Measurements from ENCODE around the gene CELF5. TPM values are rescaled to one million over a fixed set of nuclear protein-coding genes. Genes with fewer than 3 reads are reported as not detected.
A peak's percentile ranks its signal among the peaks of the same experiment; 100 is the strongest.

CELF5 gene
- total and polyA plus RNA-seq, 3 experiments from 2014 or later = 0.11 to 0.24 TPM; not detected in 1

- no peaks in the 10 kb centered on the region for H3K9me3 ChIP-seq (ENCODE audit: low read length)
- no peak overlapping the region for H3K27ac Mint-ChIP-seq
- CTCF ChIA-PET = interaction anchor here (1.2 kb wide), 1 partner anchor 12 kb away, joined by 4 read pairs; no protein-coding TSS in a partner anchor
Observed at GRCh38 chr19:3225169-3225485, 666 bp downstream of the CELF5 start.

DNA sequence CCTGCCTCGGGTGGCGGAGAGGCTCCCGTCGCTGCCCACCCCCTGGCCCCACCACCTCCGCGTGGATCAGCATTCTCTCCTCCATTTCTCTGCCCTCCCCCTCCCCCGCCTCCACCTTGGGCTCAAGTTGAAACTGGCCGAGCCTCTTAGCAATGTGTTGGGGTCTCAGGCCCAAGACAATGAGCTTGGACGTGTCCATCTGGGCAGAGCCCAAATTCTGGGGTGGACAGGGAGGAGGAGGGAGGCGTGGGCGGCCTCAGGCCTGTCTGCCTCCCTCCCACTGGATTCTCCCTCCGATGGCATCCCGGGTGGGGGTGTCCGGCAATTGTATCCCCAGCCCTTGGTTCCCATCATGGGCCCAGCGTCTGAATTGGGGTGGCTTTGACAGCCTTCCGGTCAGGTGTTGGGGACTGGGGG lies 1.2 kb downstream of the CELF5 start:
- POLR2A ChIA-PET = no interaction called here
- Histone ChIP-seq H3K4me1 (ENCODE audit: insufficient read depth, low read length) (no peaks in the 10 kb centered on the region), H3K9me3 (ENCODE audit: low read length) (no peaks in the 10 kb centered on the region), H3K27me3 (ENCODE audit: insufficient read depth, low read length, poor library complexity, severe bottlenecking) (peaks cover 23% of the 10 kb centered on the region), H3K4me3 (ENCODE audit: low read length) (no peak overlapping the region), H3K27ac (ENCODE audit: low read depth, low read length) (no peak overlapping the region), H3K36me3 (ENCODE audit: insufficient read depth, low read length) (no peaks in the 10 kb centered on the region)
- Mint-ChIP-seq H3K27ac (no peak overlapping the region), H3K4me3 (no peak overlapping the region), H3K36me3 (no peaks in the 10 kb centered on the region), H3K27me3 (peaks cover 12 to 27% of the 10 kb centered on the region in 2 donors), H3K4me1 (no peaks in the 10 kb centered on the region), H3K9me3 (no peaks in the 10 kb centered on the region)
- DNase-seq = no peak
- CTCF ChIA-PET = no interaction called here

More at GRCh38 chr19:3225169-3225485, 666 bp downstream of the CELF5 start:
- H3K27me3 Mint-ChIP-seq = peaks cover 12 to 27% of the 10 kb centered on the region in 2 donors
- no peaks in the 10 kb centered on the region for H3K9me3 Mint-ChIP-seq
- no peaks in the 10 kb centered on the region for H3K36me3 Mint-ChIP-seq
- POLR2A ChIA-PET = no interaction called here
- no peaks in the 10 kb centered on the region for H3K4me1 Mint-ChIP-seq
- Histone ChIP-seq H3K36me3 (ENCODE audit: insufficient read depth, low read length) (no peaks in the 10 kb centered on the region), H3K4me1 (ENCODE audit: insufficient read depth, low read length) (no peaks in the 10 kb centered on the region), H3K27me3 (ENCODE audit: insufficient read depth, low read length, poor library complexity, severe bottlenecking) (peaks cover 22% of the 10 kb centered on the region), H3K4me3 (ENCODE audit: low read length) (no peak overlapping the region), H3K27ac (ENCODE audit: low read depth, low read length) (no peak overlapping the region)
- no peak overlapping the region for H3K4me3 Mint-ChIP-seq
- no peak for DNase-seq

DNA sequence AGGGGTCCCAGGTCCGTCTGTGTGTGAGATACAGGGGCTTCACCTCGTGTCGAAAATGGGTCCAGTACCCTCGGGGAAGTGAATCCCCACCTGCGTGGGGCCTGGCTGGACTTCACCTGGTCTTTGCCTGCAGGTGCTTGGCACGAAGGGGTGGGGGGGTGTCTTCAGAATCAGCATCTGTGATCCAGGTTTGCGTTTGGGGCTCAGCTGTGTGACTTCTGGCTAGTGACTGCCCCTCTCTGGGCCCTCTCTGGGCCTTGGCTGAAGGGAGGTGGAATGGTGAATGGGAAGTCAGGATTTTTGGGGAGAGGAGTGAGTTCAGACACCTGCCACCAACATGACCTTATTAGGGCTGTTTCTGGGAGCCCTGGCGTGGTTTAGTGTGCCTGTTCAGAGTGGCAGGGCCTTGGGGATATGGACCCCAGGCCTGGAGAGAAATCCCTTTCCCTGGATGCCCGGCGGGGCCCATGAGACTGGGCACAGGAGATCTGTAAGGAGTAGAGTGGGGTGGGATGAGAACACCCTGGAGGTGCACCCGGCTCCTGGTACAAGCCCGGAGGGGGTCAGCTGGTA lies 2.7 kb downstream of the CELF5 start:
- Histone ChIP-seq H3K27me3 (ENCODE audit: insufficient read depth, low read length, poor library complexity, severe bottlenecking) (peaks cover 23% of the 10 kb centered on the region), H3K9me3 (ENCODE audit: low read length) (no peaks in the 10 kb centered on the region), H3K27ac (ENCODE audit: low read depth, low read length) (no peak overlapping the region), H3K4me1 (ENCODE audit: insufficient read depth, low read length) (no peaks in the 10 kb centered on the region), H3K4me3 (ENCODE audit: low read length) (no peak overlapping the region), H3K36me3 (ENCODE audit: insufficient read depth, low read length) (no peaks in the 10 kb centered on the region)
- H3K4me1 Mint-ChIP-seq = no peaks in the 10 kb centered on the region
- POLR2A ChIA-PET = no interaction called here
- no peaks in the 10 kb centered on the region for H3K9me3 Mint-ChIP-seq
- peak overlapping the region in 2 of 8 donors; percentile 47 to 92 for H3K27ac Mint-ChIP-seq
- H3K4me3 Mint-ChIP-seq = peak overlapping the region in 1 of 7 donors; percentile 41
- CTCF ChIA-PET = no interaction called here
- no peak for DNase-seq
- peaks cover 12 to 32% of the 10 kb centered on the region in 2 donors for H3K27me3 Mint-ChIP-seq
- no peaks in the 10 kb centered on the region for H3K36me3 Mint-ChIP-seq

GRCh38 chr19:3229346-3229743 lies 4.9 kb downstream of the CELF5 start:
- peaks cover 20% of the 10 kb centered on the region for H3K27me3 ChIP-seq (ENCODE audit: insufficient read depth, low read length, poor library complexity, severe bottlenecking)
- H3K27me3 Mint-ChIP-seq = peaks cover 13 to 33% of the 10 kb centered on the region in 2 donors
- H3K36me3 ChIP-seq (ENCODE audit: insufficient read depth, low read length) = no peaks in the 10 kb centered on the region
- H3K4me3 Mint-ChIP-seq = no peak overlapping the region
- no peak overlapping the region for H3K4me3 ChIP-seq (ENCODE audit: low read length)
- H3K4me1 Mint-ChIP-seq = no peaks in the 10 kb centered on the region
- no peaks in the 10 kb centered on the region for H3K36me3 Mint-ChIP-seq
- POLR2A ChIA-PET = no interaction called here
- H3K4me1 ChIP-seq (ENCODE audit: insufficient read depth, low read length) = no peaks in the 10 kb centered on the region
- no peak overlapping the region for H3K27ac Mint-ChIP-seq
- CTCF ChIA-PET = no interaction called here
- no peak for DNase-seq
- no peaks in the 10 kb centered on the region for H3K9me3 ChIP-seq (ENCODE audit: low read length)
- H3K27ac ChIP-seq (ENCODE audit: low read depth, low read length) = no peak overlapping the region
- no peaks in the 10 kb centered on the region for H3K9me3 Mint-ChIP-seq

- H3K4me3 Mint-ChIP-seq = no peak overlapping the region
- Histone ChIP-seq H3K4me3 (ENCODE audit: low read length) (no peak overlapping the region), H3K36me3 (ENCODE audit: insufficient read depth, low read length) (no peaks in the 10 kb centered on the region), H3K27ac (ENCODE audit: low read depth, low read length) (no peak overlapping the region), H3K9me3 (ENCODE audit: low read length) (no peaks in the 10 kb centered on the region), H3K4me1 (ENCODE audit: insufficient read depth, low read length) (no peaks in the 10 kb centered on the region), H3K27me3 (ENCODE audit: insufficient read depth, low read length, poor library complexity, severe bottlenecking) (peaks cover 20% of the 10 kb centered on the region)
- no peak overlapping the region for H3K27ac Mint-ChIP-seq
- CTCF ChIA-PET = interaction anchor here (0.5 kb wide), 1 partner anchor 366 kb away, joined by 3 read pairs; no protein-coding TSS in a partner anchor
- H3K27me3 Mint-ChIP-seq = peaks cover 13 to 37% of the 10 kb centered on the region in 2 donors
- POLR2A ChIA-PET = no interaction called here
- no peaks in the 10 kb centered on the region for H3K4me1 Mint-ChIP-seq
- no peak for DNase-seq
- H3K9me3 Mint-ChIP-seq = no peaks in the 10 kb centered on the region
- H3K36me3 Mint-ChIP-seq = no peaks in the 10 kb centered on the region
Observed at GRCh38 chr19:3229888-3230496, 5.5 kb downstream of the CELF5 start.

DNA sequence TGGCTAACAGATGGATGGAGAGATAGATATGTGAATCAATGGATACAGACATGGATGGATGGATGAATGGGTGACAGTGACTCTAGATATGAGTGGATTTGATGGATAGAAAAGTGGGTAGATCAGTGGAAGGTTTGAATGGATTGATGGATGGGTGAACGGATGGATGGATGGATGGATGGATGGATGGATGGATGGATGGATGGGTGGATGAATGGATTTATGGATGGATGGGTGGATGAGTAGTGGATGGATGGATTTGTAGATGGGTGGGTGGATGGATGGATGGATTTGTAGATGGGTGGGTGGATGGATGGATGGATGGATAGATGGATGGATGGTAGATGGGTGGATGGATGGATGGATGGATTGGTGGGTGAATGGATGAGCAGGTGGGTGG lies 6.8 kb downstream of the CELF5 start:
- no peak for DNase-seq
- H3K4me3 Mint-ChIP-seq = no peak overlapping the region
- peaks cover 12% of the 10 kb centered on the region for H3K27me3 ChIP-seq (ENCODE audit: insufficient read depth, low read length, poor library complexity, severe bottlenecking)
- H3K27ac Mint-ChIP-seq = no peak overlapping the region
- no peaks in the 10 kb centered on the region for H3K36me3 Mint-ChIP-seq
- CTCF ChIA-PET = no interaction called here
- H3K9me3 ChIP-seq (ENCODE audit: low read length) = no peaks in the 10 kb centered on the region
- no peak overlapping the region for H3K27ac ChIP-seq (ENCODE audit: low read depth, low read length)
- peaks cover 11 to 37% of the 10 kb centered on the region in 2 donors for H3K27me3 Mint-ChIP-seq
- H3K36me3 ChIP-seq (ENCODE audit: insufficient read depth, low read length) = no peaks in the 10 kb centered on the region
- no peaks in the 10 kb centered on the region for H3K9me3 Mint-ChIP-seq
- no peaks in the 10 kb centered on the region for H3K4me1 Mint-ChIP-seq
- H3K4me1 ChIP-seq (ENCODE audit: insufficient read depth, low read length) = no peaks in the 10 kb centered on the region
- no peak overlapping the region for H3K4me3 ChIP-seq (ENCODE audit: low read length)
- POLR2A ChIA-PET = no interaction called here

DNA sequence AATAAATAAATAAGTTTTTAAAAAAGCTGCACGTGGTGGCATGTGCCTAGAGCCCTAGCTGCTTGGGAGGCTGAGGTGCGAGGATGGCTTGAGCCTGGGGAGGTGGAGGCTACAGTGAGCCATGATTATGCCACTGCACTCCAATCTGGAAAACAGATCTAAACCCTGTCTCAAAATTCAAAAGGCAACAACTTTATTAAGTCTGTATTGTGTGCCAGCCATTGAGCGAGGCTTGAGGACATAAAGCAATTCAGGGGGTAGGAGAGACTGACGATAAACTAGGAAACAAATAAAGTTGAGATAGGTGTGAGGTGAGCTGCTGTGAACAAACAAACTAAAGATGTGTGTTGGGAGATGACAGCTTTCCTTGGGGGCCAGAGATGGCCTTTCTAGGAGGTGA lies 8.7 kb downstream of the CELF5 start:
- CTCF ChIA-PET = no interaction called here
- no peak overlapping the region for H3K4me3 ChIP-seq (ENCODE audit: low read length)
- H3K36me3 ChIP-seq (ENCODE audit: insufficient read depth, low read length) = no peaks in the 10 kb centered on the region
- no peaks in the 10 kb centered on the region for H3K9me3 ChIP-seq (ENCODE audit: low read length)
- H3K4me3 Mint-ChIP-seq = no peak overlapping the region
- no peak overlapping the region for H3K27ac ChIP-seq (ENCODE audit: low read depth, low read length)
- POLR2A ChIA-PET = interaction anchor here (0.7 kb wide), 1 partner anchor 47 kb away, joined by 3 read pairs; no protein-coding TSS in a partner anchor
- no peaks in the 10 kb centered on the region for H3K9me3 Mint-ChIP-seq
- peaks cover 7% of the 10 kb centered on the region for H3K27me3 ChIP-seq (ENCODE audit: insufficient read depth, low read length, poor library complexity, severe bottlenecking)
- H3K27me3 Mint-ChIP-seq = peaks cover 2 to 22% of the 10 kb centered on the region in 2 donors
- H3K27ac Mint-ChIP-seq = no peak overlapping the region
- no peaks in the 10 kb centered on the region for H3K4me1 Mint-ChIP-seq
- no peak for DNase-seq
- H3K36me3 Mint-ChIP-seq = no peaks in the 10 kb centered on the region
- H3K4me1 ChIP-seq (ENCODE audit: insufficient read depth, low read length) = no peaks in the 10 kb centered on the region

DNA sequence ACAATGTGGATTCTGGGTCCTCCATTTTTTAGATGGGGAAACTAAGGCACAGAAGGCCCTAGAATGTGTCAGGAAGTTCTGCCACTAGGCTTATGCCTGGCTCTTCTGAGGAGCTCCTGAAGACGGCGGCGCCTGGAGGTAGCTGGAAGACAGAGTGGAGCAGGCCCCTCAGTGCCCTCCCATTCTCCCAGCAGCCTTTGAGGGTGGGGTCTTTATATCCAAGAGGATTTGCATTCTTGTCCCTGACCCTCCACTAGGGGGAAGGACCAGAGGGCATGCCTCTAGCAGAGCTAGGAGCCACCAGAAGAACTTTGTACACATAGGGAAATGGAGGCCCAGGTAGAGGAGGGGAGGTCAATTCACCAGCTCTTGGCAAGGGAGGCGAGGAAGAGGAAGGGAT lies 9.4 kb downstream of the CELF5 start:
- CTCF ChIA-PET = interaction anchor here (0.9 kb wide), 1 partner anchor 13 kb away, joined by 3 read pairs; no protein-coding TSS in a partner anchor
- Mint-ChIP-seq H3K27me3 (peaks cover 2 to 21% of the 10 kb centered on the region in 2 donors), H3K9me3 (peaks cover 0 to 2% (median 0%) of the 10 kb centered on the region in 5 donors), H3K36me3 (no peaks in the 10 kb centered on the region), H3K4me1 (no peaks in the 10 kb centered on the region), H3K27ac (no peak overlapping the region), H3K4me3 (no peak overlapping the region)
- Histone ChIP-seq H3K4me1 (ENCODE audit: insufficient read depth, low read length) (no peaks in the 10 kb centered on the region), H3K27ac (ENCODE audit: low read depth, low read length) (no peak overlapping the region), H3K27me3 (ENCODE audit: insufficient read depth, low read length, poor library complexity, severe bottlenecking) (peaks cover 7% of the 10 kb centered on the region), H3K36me3 (ENCODE audit: insufficient read depth, low read length) (no peaks in the 10 kb centered on the region), H3K9me3 (ENCODE audit: low read length) (no peaks in the 10 kb centered on the region), H3K4me3 (ENCODE audit: low read length) (no peak overlapping the region)
- POLR2A ChIA-PET = interaction anchor here (0.6 kb wide), 1 partner anchor 11 kb away, joined by 3 read pairs; no protein-coding TSS in a partner anchor
- no peak for DNase-seq
